Kidney (tissue), 14 donors: ENCODE results near the gene UNC119B. TPM values are rescaled to one million over a fixed set of nuclear protein-coding genes. Genes with fewer than 3 reads are reported as not detected.

Source experiments
- DNase-seq, 5 donors: peaks; one replicate each; pipeline ENCODE4 v3.0.0-alpha.2; 2013 to 2020
- FAIRE-seq: peaks from 2 replicates; lab custom pipeline; 2012; peaks lifted over from hg19 to GRCh38; lab: Jason Lieb, UNC
- H3K27ac ChIP-seq, 2 donors: one replicate each; pipeline ENCODE4 v1.7.0; 2013; ENCODE audit warnings: low read depth in 2 of 2, low read length in 2 of 2, inconsistent platforms in 1 of 2
- H3K27me3 ChIP-seq: one replicate; pipeline ENCODE4 v1.7.1; 2013; ENCODE audit warnings: low read length, inconsistent platforms; ENCODE audit not compliant: control insufficient read depth, insufficient read depth
- H3K36me3 ChIP-seq, 3 donors: one replicate each; pipeline versions ENCODE4 v1.7.0 to v1.7.1; 2013; ENCODE audit warnings: low read length in 3 of 3, control low read depth in 1 of 3, inconsistent platforms in 1 of 3; ENCODE audit not compliant: insufficient read depth in 3 of 3, control insufficient read depth in 2 of 3
- H3K4me1 ChIP-seq, 3 donors: one replicate each; pipeline versions ENCODE4 v1.7.0 to v1.7.1; 2013; ENCODE audit warnings: low read length in 3 of 3, inconsistent platforms in 1 of 3, low read depth in 1 of 3; ENCODE audit not compliant: control insufficient read depth in 2 of 3, insufficient read depth in 2 of 3
- H3K4me3 ChIP-seq, 3 donors: one replicate each; pipeline versions ENCODE4 v1.7.0 to v1.8.1; 2013; ENCODE audit warnings: low read length in 3 of 3, control low read depth in 1 of 3, inconsistent platforms in 1 of 3
- H3K9ac ChIP-seq, 3 donors: one replicate each; pipeline versions ENCODE4 v1.7.0 to v1.7.1; 2013; ENCODE audit warnings: low read length in 3 of 3, control low read depth in 1 of 3, inconsistent platforms in 1 of 3
- H3K9me3 ChIP-seq, 3 donors: one replicate each; pipeline versions ENCODE4 v1.7.0 to v1.7.1; 2013; ENCODE audit warnings: low read length in 3 of 3, control low read depth in 1 of 3, inconsistent platforms in 1 of 3; ENCODE audit not compliant: control insufficient read depth in 2 of 3, insufficient read depth in 1 of 3
- intact Hi-C: fragments of 100-400 bp; cut with DNase I; formaldehyde crosslinking; loops from one replicate; pipeline ENCODE4 v1.11.1; 2022
- polyA plus RNA-seq: library from polyadenylated mRNA; stranded (reverse); fragments of 350-450 nt; fragmentation: Illumina TruSeq; extraction: RNeasy Lipid Tissue Mini Kit (QIAGEN cat#74804); gene quantifications from one replicate; pipeline ENCODE4 v1.2.3, GENCODE V29; 2014; ENCODE audit warnings: low read depth, low replicate concordance; ENCODE audit not compliant: insufficient read depth
- total RNA-seq: library from RNA; stranded (reverse); fragmentation: NEBNext Ultra II Directional; extraction: Animal tissue kit (Norgen Biotek cat#: 25700); gene quantifications from one replicate; pipeline ENCODE4 v1.2.1, GENCODE V29; 2021
- TF ChIP-seq, protein P1 (sequence below): IDR thresholded peaks from 3 replicates; pipeline ENCODE4 v1.5.1; 2012; ENCODE audit warnings: mild to moderate bottlenecking, moderate library complexity, borderline replicate concordance; ENCODE audit not compliant: insufficient read depth; ENCODE audit errors: extremely low read depth
- donor health status: control.
- donor health status: control.
- donor health status: control.
- donor health status: control.
- donor health status: control.
- donor health status: DM: yes; HTN: yes; CAD: no.
- donor health status: Normal renal cell carcinoma (clear cell type).

The UNC119B gene
- total and polyA plus RNA-seq, 2 donors from 2014 or later, result 29.4 to 44.5 TPM

DNA sequence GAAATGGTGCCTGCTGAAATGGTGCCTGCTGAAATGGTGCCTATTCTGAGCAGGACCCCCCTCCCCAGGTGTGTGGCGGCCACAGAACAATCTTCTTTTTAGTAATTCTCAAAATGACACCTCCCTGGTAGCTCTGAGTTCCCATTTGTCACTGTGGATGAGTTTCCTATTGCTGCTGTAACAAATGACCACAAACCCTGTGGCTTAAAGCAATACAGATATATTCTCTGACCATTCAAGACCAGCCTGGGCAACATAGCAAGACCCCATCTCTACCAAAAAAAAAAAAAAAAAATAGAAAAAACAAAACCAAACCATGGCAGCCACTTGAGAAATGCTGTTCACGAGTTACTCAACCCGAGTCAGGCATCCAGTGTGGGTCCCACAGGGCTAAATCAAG, 23.3 kb downstream of the UNC119B start:
- H3K27me3 ChIP-seq, result no peaks in the 10 kb centered on the region
- TF ChIP-seq, protein P1, sequence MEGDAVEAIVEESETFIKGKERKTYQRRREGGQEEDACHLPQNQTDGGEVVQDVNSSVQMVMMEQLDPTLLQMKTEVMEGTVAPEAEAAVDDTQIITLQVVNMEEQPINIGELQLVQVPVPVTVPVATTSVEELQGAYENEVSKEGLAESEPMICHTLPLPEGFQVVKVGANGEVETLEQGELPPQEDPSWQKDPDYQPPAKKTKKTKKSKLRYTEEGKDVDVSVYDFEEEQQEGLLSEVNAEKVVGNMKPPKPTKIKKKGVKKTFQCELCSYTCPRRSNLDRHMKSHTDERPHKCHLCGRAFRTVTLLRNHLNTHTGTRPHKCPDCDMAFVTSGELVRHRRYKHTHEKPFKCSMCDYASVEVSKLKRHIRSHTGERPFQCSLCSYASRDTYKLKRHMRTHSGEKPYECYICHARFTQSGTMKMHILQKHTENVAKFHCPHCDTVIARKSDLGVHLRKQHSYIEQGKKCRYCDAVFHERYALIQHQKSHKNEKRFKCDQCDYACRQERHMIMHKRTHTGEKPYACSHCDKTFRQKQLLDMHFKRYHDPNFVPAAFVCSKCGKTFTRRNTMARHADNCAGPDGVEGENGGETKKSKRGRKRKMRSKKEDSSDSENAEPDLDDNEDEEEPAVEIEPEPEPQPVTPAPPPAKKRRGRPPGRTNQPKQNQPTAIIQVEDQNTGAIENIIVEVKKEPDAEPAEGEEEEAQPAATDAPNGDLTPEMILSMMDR, result no peak
- no peak overlapping the region for H3K27ac ChIP-seq
- FAIRE-seq, result no peak
- no peaks in the 10 kb centered on the region for H3K9me3 ChIP-seq
- DNase-seq, result no peak
- no peak overlapping the region for H3K4me3 ChIP-seq
- no peaks in the 10 kb centered on the region for H3K4me1 ChIP-seq
- intact Hi-C loops, result loop anchor here (10.0 kb wide), 1 partner anchor 241 kb away; the partner anchor contains the start of gene HNF1A
- H3K36me3 ChIP-seq, result peaks cover 0 to 8% (median 0%) of the 10 kb centered on the region in 3 donors
- no peak overlapping the region for H3K9ac ChIP-seq

DNA sequence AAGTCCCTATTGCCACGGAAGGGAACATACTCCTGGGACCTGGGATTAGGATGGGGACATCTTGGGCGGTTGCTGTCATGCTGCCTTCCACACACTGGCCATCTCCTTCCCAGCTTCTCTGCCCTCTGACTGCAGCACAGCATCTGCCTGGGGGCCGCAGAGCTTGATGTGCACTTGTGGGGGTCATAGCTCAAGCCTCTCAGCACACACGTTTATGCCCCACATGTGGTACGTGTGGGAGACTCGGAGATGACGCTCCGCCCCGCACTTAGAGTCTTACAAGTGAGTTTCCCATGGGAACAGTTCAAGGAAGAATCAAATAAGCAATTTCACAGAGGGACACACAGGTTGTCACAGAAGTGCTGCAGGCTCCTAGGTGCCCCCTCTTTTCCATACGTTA, 24.0 kb downstream of the UNC119B start:
- FAIRE-seq (no peak), DNase-seq (no peak)
- intact Hi-C loops, result loop anchor here (10.0 kb wide), 1 partner anchor 241 kb away; the partner anchor contains the start of gene HNF1A
- no peaks in the 10 kb centered on the region for H3K27me3 ChIP-seq
- no peaks in the 10 kb centered on the region for H3K4me1 ChIP-seq
- TF ChIP-seq, protein P1, result no peak
- H3K9ac ChIP-seq, result no peak overlapping the region
- no peak overlapping the region for H3K27ac ChIP-seq
- H3K4me3 ChIP-seq, result no peak overlapping the region
- no peaks in the 10 kb centered on the region for H3K9me3 ChIP-seq
- H3K36me3 ChIP-seq, result peaks cover 0 to 8% (median 0%) of the 10 kb centered on the region in 3 donors

DNA sequence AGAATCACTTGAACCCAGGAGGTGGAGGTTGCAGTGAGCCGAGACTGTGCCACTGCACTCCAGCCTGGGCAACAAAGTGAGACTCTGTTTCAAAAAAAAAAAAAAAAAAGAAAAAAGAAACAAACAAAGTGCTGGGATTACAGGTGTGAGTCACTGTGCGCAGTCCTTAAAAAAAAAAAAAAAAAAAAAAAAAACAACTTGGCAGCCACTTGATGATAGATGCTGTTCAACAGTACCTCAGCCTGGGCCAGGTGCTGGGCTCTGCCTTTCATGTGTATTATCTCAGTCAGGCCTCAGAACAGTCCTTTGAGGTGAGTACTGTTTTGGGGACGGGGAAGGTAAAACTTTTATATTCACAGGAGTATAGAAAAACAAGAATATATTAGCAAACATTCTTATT, 24.9 kb downstream of the UNC119B start:
- intact Hi-C loops, result loop anchor here (10.0 kb wide), 1 partner anchor 240 kb away; the partner anchor contains the start of gene HNF1A
- Histone ChIP-seq H3K4me3 (no peak overlapping the region), H3K9me3 (no peaks in the 10 kb centered on the region), H3K36me3 (peaks cover 0 to 8% (median 0%) of the 10 kb centered on the region in 3 donors), H3K27ac (no peak overlapping the region), H3K27me3 (no peaks in the 10 kb centered on the region), H3K9ac (no peak overlapping the region), H3K4me1 (no peaks in the 10 kb centered on the region)
- FAIRE-seq, result no peak
- no peak for DNase-seq
- TF ChIP-seq, protein P1, result no peak
